ENCODE measurements around the gene PRKD2. TPM values are rescaled to one million over a fixed set of nuclear protein-coding genes. Genes with fewer than 3 reads are reported as not detected.

Gene PRKD2
- total RNA-seq, 2 donors from 2014 or later: 14.9 to 18.0 TPM

- ATAC-seq: peak; percentile 72 to 73
- DNase-seq: peak; percentile 81
- intact Hi-C loops (cut with DNase I): no loop called here
Observed at GRCh38 chr19:46624958-46625661, 91.8 kb downstream of the PRKD2 start, which contains the start of gene PTGIR. Gene PTGIR, minus strand, starts transcription at chr19:46625089. Its CDS starts 864 bp downstream, at chr19:46624225.

Small RNA genes within 50 kb of the gene (microRNA-seq; reads per million reads assigned to microRNA genes)
- 1.4 reads per million in 2 donors for gene MIR320E

Other genes starting within 250 kb of the PRKD2 start
- 10 to 100 TPM; 13.9 to 16.5 TPM for gene PNMA8A, start 245.6 kb downstream of the PRKD2 start, total RNA-seq
- gene PNMA8B, start 221.2 kb downstream of the PRKD2 start, total RNA-seq: 1 to 10 TPM; 1.5 to 2.5 TPM
- gene CALM3, start 115.8 kb downstream of the PRKD2 start, total RNA-seq: 100 to 1,000 TPM; 229 to 241 TPM
- gene PTGIR, start 92.0 kb downstream of the PRKD2 start, total RNA-seq: 10 to 100 TPM in 1 of 2 donors, 1 to 10 TPM in 1; 5.5 to 14.8 TPM
- 1 to 10 TPM in 1 of 2 donors, not detected in 1; 5.2 TPM for gene GNG8, start 80.9 kb downstream of the PRKD2 start, total RNA-seq
- gene DACT3, start 55.9 kb downstream of the PRKD2 start, total RNA-seq: 10 to 100 TPM; 15.1 to 15.4 TPM
- gene FKRP, start 28.9 kb upstream of the PRKD2 start, total RNA-seq: 10 to 100 TPM; 12.4 to 17.3 TPM
- 10 to 100 TPM; 37.2 to 61.9 TPM for gene STRN4, start 29.3 kb upstream of the PRKD2 start, total RNA-seq
- 10 to 100 TPM; 34.3 to 40.8 TPM for gene SLC1A5, start 71.5 kb upstream of the PRKD2 start, total RNA-seq
- gene AP2S1, start 133.7 kb upstream of the PRKD2 start, total RNA-seq: 100 to 1,000 TPM; 109 to 110 TPM
- 10 to 100 TPM; 68.2 to 68.5 TPM for gene ARHGAP35, start 143.9 kb upstream of the PRKD2 start, total RNA-seq

Data from left cardiac atrium (tissue), 4 donors.